GM12878 (cell line): ENCODE measurements around the gene PLAGL1. TPM values are rescaled to one million over a fixed set of nuclear protein-coding genes. Genes with fewer than 3 reads are reported as not detected.
A peak's percentile ranks its signal among the peaks of the same experiment; 100 is the strongest.

Experiments used
- ATAC-seq: fragments of 200-7000 bp; cut with Tn5 transposase; 3 replicates; pipeline ENCODE4 v1.9.1; 2020; ENCODE audit warnings: mild to moderate bottlenecking, moderate library complexity
- BruUV-seq: library from RNA; stranded (reverse); fragments of 400-500 nt; replicated peaks from 2 replicates; lab custom pipeline; 2021; lab: Mats Ljungman, UMichigan
- CTCF ChIA-PET: fragments of 300-600 bp; sonication (Branson Sonifier 250); formaldehyde crosslinking; extraction: SDS; loops from one replicate; lab custom pipeline; 2021; ENCODE audit warnings: inconsistent platforms; lab: Yijun Ruan, JAX
- POLR2A ChIA-PET: fragments of 350-600 bp; formaldehyde crosslinking; extraction: SDS; loops from one replicate; lab custom pipeline; 2021; ENCODE audit warnings: inconsistent platforms; lab: Charles Lee
- RAD21 ChIA-PET: fragments of 300-600 bp; sonication (Branson Sonifier 250); formaldehyde crosslinking; loops from one replicate; lab custom pipeline; 2023; ENCODE audit warnings: antibody characterized with exemption; ENCODE audit not compliant: unreplicated experiment; lab: Charles Lee
- SMC1A ChIA-PET: fragments of 300-600 bp; sonication (Branson Sonifier 250); formaldehyde crosslinking; loops from one replicate; lab custom pipeline; 2023; ENCODE audit not compliant: unreplicated experiment, uncharacterized antibody; lab: Charles Lee
- DNase-seq: peaks from one replicate; pipeline ENCODE4 v3.0.0-alpha.2; 2011; ENCODE audit warnings: low read depth, low spot score
- FAIRE-seq: peaks from 3 replicates; lab custom pipeline; 2011; peaks lifted over from hg19 to GRCh38; lab: Jason Lieb, UNC
- H2AFZ ChIP-seq: 2 replicates; pipeline ENCODE4 v1.6.0; 2011; ENCODE audit warnings: low read depth, low read length, control low read depth; ENCODE audit not compliant: control insufficient read depth
- H3K27ac ChIP-seq: 2 replicates; pipeline ENCODE4 v1.5.1; 2011; ENCODE audit warnings: control low read depth; ENCODE audit not compliant: control insufficient read depth, insufficient read depth
- H3K27me3 ChIP-seq, 2 experiments: replicated peaks in 1 of 2; 2 replicates each; pipeline versions ENCODE4 v1.6.0 to v1.6.1; 2011; ENCODE audit warnings: low read length in 1 of 2; ENCODE audit not compliant: control insufficient read depth in 2 of 2, insufficient read depth in 2 of 2
- H3K36me3 ChIP-seq, 2 experiments: 2 replicates each; pipeline ENCODE4 v1.5.1; 2011; ENCODE audit warnings: low read length in 1 of 2; ENCODE audit not compliant: control insufficient read depth in 2 of 2, insufficient read depth in 2 of 2
- H3K4me1 ChIP-seq: 2 replicates; pipeline ENCODE4 v1.6.1; 2011; ENCODE audit warnings: mild to moderate bottlenecking, low read length, moderate library complexity, mixed read lengths; ENCODE audit not compliant: control insufficient read depth, insufficient read depth
- H3K4me2 ChIP-seq: 2 replicates; pipeline ENCODE4 v1.6.0; 2011; ENCODE audit warnings: control low read depth; ENCODE audit not compliant: control insufficient read depth, insufficient read depth
- H3K4me3 ChIP-seq: fragments of 200-600 bp; sonication (generic); 2 replicates; pipeline ENCODE4 v1.5.1; 2016
- H3K79me2 ChIP-seq: 2 replicates; pipeline ENCODE4 v1.6.0; 2011; ENCODE audit warnings: low read length; ENCODE audit not compliant: control insufficient read depth, insufficient read depth
- H3K9ac ChIP-seq: 2 replicates; pipeline ENCODE4 v1.8.0; 2011; ENCODE audit warnings: low read length, control low read depth, mixed read lengths; ENCODE audit not compliant: control insufficient read depth, insufficient read depth
- H3K9me3 ChIP-seq: replicated peaks from 3 replicates; pipeline ENCODE4 v1.5.1; 2011; ENCODE audit warnings: mild to moderate bottlenecking, low read length; ENCODE audit not compliant: control insufficient read depth, insufficient read depth
- H4K20me1 ChIP-seq: 2 replicates; pipeline ENCODE4 v1.6.0; 2011; ENCODE audit not compliant: control insufficient read depth, insufficient read depth
- CBX5 ChIP-seq: sonication (generic); IDR thresholded peaks from 2 replicates; pipeline ENCODE4 v1.6.1; 2016; ENCODE audit warnings: low read depth, moderate library complexity, mild to moderate bottlenecking, inconsistent platforms
- CTCF ChIP-seq, 3 experiments: IDR thresholded peaks in 2 of 3; conservative IDR thresholded peaks in 1 of 3; 2 replicates each; pipeline ENCODE4 v1.5.1; 2011; ENCODE audit warnings: low read depth in 3 of 3, low read length in 3 of 3, mild to moderate bottlenecking in 3 of 3, control low read depth in 2 of 3, moderate library complexity in 2 of 3, inconsistent platforms in 1 of 3, mixed read lengths in 1 of 3; ENCODE audit not compliant: control insufficient read depth in 2 of 3, insufficient read depth in 1 of 3; ENCODE audit errors: extremely low read depth in 1 of 3
- EED ChIP-seq: sonication (generic); IDR thresholded peaks from 2 replicates; pipeline ENCODE4 v1.6.1; 2016; ENCODE audit warnings: antibody characterized with exemption, low read depth
- EZH2 ChIP-seq: IDR thresholded peaks from 2 replicates; pipeline ENCODE4 v1.6.1; 2012; ENCODE audit warnings: low read depth, mild to moderate bottlenecking, control low read depth, inconsistent platforms, low read length, borderline replicate concordance; ENCODE audit not compliant: control insufficient read depth
- FOXM1 ChIP-seq: IDR thresholded peaks from 2 replicates; pipeline ENCODE4 v1.6.1; 2012; ENCODE audit warnings: low read depth, mild to moderate bottlenecking, inconsistent platforms, low read length, moderate library complexity
- IRF4 ChIP-seq: IDR thresholded peaks from 2 replicates; pipeline ENCODE4 v1.6.1; 2011; ENCODE audit warnings: low read depth, low read length
- RAD21 ChIP-seq: IDR thresholded peaks from 2 replicates; pipeline ENCODE4 v1.6.1; 2011; ENCODE audit warnings: mild to moderate bottlenecking, low read depth, low read length, moderate library complexity; ENCODE audit not compliant: insufficient read depth
- RUNX3 ChIP-seq: IDR thresholded peaks from 2 replicates; pipeline ENCODE4 v1.6.1; 2012; ENCODE audit warnings: low read length, inconsistent platforms
- SMAD5 ChIP-seq: IDR thresholded peaks from 2 replicates; pipeline ENCODE4 v1.6.1; 2016; ENCODE audit warnings: antibody characterized with exemption, low read depth
- SMC3 ChIP-seq: IDR thresholded peaks from 2 replicates; pipeline ENCODE4 v1.6.1; 2011; ENCODE audit warnings: low read length, improper control_type of control experiment, borderline replicate concordance
- YY1 ChIP-seq: IDR thresholded peaks from 2 replicates; pipeline ENCODE4 v1.6.1; 2011; ENCODE audit warnings: low read depth, mild to moderate bottlenecking, low read length
- ZNF217 ChIP-seq: fragments of 450-650 bp; IDR thresholded peaks from 2 replicates; pipeline ENCODE4 v1.6.1; 2017; ENCODE audit warnings: antibody characterized with exemption, mild to moderate bottlenecking
- WGBS: methylation state at CpG from one replicate; pipeline ENCODE4 v1.1.6; 2016; ENCODE audit warnings: low lambda C conversion rate; ENCODE audit not compliant: insufficient replicate concordance, insufficient coverage; ENCODE audit errors: missing lambda C conversion rate; 5-methylcytosine and 5-hydroxymethylcytosine counted together
- in situ Hi-C: fragments of 300-500 bp; cut with MboI; formaldehyde crosslinking; loops from 9 replicates; pipeline ENCODE4 v1.14.3; 2018; ENCODE audit warnings: mixed read lengths
- intact Hi-C: fragments of 100-400 bp; cut with micrococcal nuclease; formaldehyde crosslinking; loops from one replicate; pipeline ENCODE4 v1.14.2; 2022; ENCODE audit not compliant: unreplicated experiment
- polyA plus RNA-seq, 11 experiments: library from polyadenylated mRNA; depleted of rRNA in 4 of 11; unstranded in 6 of 11; stranded (reverse) in 5 of 11; fragments of >200 nt; fragmentation: Nextera tagmentation in 4 of 11; fragmentation: Illumina TruSeq in 1 of 11; extraction: Ambion mirVana in 4 of 11; extraction: Trizol in 1 of 11; gene quantifications; 1 replicate in 1 of 11; 2 replicates in 10 of 11; pipeline versions ENCODE4 v1.2.1 to v1.2.3, GENCODE V29; 2011 to 2016; ENCODE audit warnings: inconsistent platforms in 2 of 11, missing spikeins in 2 of 11, low read depth in 1 of 11
- total RNA-seq, 4 experiments: library from RNA; depleted of rRNA in 3 of 4; stranded (reverse); fragments of >200 nt in 3 of 4; fragmentation: Illumina TruSeq in 1 of 4; extraction: Trizol in 1 of 4; gene quantifications; 2 replicates each; pipeline versions ENCODE4 v1.2.1 to v1.2.3, GENCODE V29; 2013 to 2021

The PLAGL1 gene
- total and polyA plus RNA-seq, 10 of the 15 experiments (the other 5 are each of a cell fraction or from before 2014, with no cell fraction given), result 2.6 to 19.1 (median 5.7) TPM

GRCh38 chr6:144013486-144013909 lies 5.4 kb upstream of the PLAGL1 start:
- Histone ChIP-seq H3K36me3 (no peaks in the 10 kb centered on the region), H3K4me1 (no peaks in the 10 kb centered on the region), H3K4me3 (no peak overlapping the region), H3K9ac (no peak overlapping the region), H3K79me2 (no peaks in the 10 kb centered on the region), H2AFZ (no peak overlapping the region), H3K9me3 (no peaks in the 10 kb centered on the region), H3K27ac (no peak overlapping the region), H4K20me1 (no peaks in the 10 kb centered on the region), H3K27me3 (peaks cover 0 to 2% of the 10 kb centered on the region in 2 experiments; a peak in 2 of 4 replicates), H3K4me2 (no peak overlapping the region)
- POLR2A ChIA-PET, result interaction anchor here (1.1 kb wide), 1 partner anchor 73 kb away, joined by 3 read pairs; no protein-coding TSS in a partner anchor
- intact Hi-C loops, result loop anchor here (1.0 kb wide), 2 partner anchors 73 to 438 kb away; no protein-coding TSS in a partner anchor
- TF ChIP-seq IRF4, result no peak
- TF ChIP-seq CTCF (IDR thresholded peaks at IDR 0.05 in 2 of 3, conservative IDR thresholded peaks at IDR 0.05 in 1 of 3; ENCODE audit: control insufficient read depth in 2 of 3, extremely low read depth in 1 of 3, insufficient read depth in 1 of 3, low read depth in 3 of 3, low read length in 3 of 3), result peak; percentile 78 to 88 (median 84)
- TF ChIP-seq EED, result peak; percentile 41; the same call in 1 of the 2 replicates
- peak; percentile 94 for TF ChIP-seq RAD21
- TF ChIP-seq RUNX3, result peak; percentile 35
- TF ChIP-seq CBX5, result peak; percentile 45; the same call in 1 of the 2 replicates
- TF ChIP-seq FOXM1, result no peak
- TF ChIP-seq EZH2, result no peak
- no peak for TF ChIP-seq ZNF217
- no peak for TF ChIP-seq SMAD5
- TF ChIP-seq SMC3, result peak; percentile 86
- TF ChIP-seq YY1, result peak; percentile 49; the same call in 1 of the 2 replicates
- DNase-seq, result no peak
- ATAC-seq, result peak; percentile 68
- in situ Hi-C loops, result loop anchor here (5.0 to 25.0 kb wide), 3 partner anchors 71 to 1526 kb away; no protein-coding TSS in a partner anchor
- RAD21 ChIA-PET, result interaction anchor here (0.7 to 3.4 kb wide), 21 partner anchors 10 to 499 kb away, joined by 3 to 28 read pairs (median 3); no protein-coding TSS in a partner anchor
- CTCF ChIA-PET, result interaction anchor here (0.7 to 5.8 kb wide), 47 partner anchors 9 to 599 kb away, joined by 3 to 164 read pairs (median 4); partner anchors contain the start of gene LTV1
- 14% methylated on average over 8 of the region's 8 CpGs for WGBS
- FAIRE-seq, result peak; percentile 87
- BruUV-seq, result no TSS peak
- SMC1A ChIA-PET, result interaction anchor here (0.7 to 4.9 kb wide), 24 partner anchors 8 to 1539 kb away, joined by 3 to 51 read pairs (median 4); partner anchors contain the start of gene FUCA2
